Measurements from ENCODE around the gene DBI. TPM values are rescaled to one million over a fixed set of nuclear protein-coding genes. Genes with fewer than 3 reads are reported as not detected.

Gene DBI
- total RNA-seq, 1 experiment from 2014 or later, result 273 TPM

- Histone ChIP-seq H3K27me3 (ENCODE audit: low read length) (no peaks in the 10 kb centered on the region), H2AFZ (ENCODE audit: low read length) (no peak overlapping the region), H3K4me2 (ENCODE audit: low read length) (no peak overlapping the region), H3F3A (ENCODE audit: low read length, unreplicated experiment) (no peaks in the 10 kb centered on the region), H3K79me2 (ENCODE audit: low read length) (no peaks in the 10 kb centered on the region), H4K20me1 (ENCODE audit: low read length) (no peaks in the 10 kb centered on the region), H3K4me1 (ENCODE audit: insufficient read depth, low read length) (no peaks in the 10 kb centered on the region), H3K36me3 (ENCODE audit: low read depth, low read length) (no peaks in the 10 kb centered on the region), H3K4me3 (ENCODE audit: low read length) (no peak overlapping the region), H3K9me3 (ENCODE audit: low read length) (no peaks in the 10 kb centered on the region), H3K27ac (ENCODE audit: low read length) (no peak overlapping the region), H3K9me2 (replicated peaks; ENCODE audit: low read length) (no peaks in the 10 kb centered on the region), H3K9ac (ENCODE audit: low read length) (no peak overlapping the region)
- ATAC-seq, result no peak
- ChIA-PET POLR2A (ENCODE audit: unreplicated experiment) (no interaction called here), CTCF (no interaction called here)
- BruUV-seq (replicated peaks), result no TSS peak
- intact Hi-C loops (cut with micrococcal nuclease), result no loop called here
- no peak for TF ChIP-seq EZH2phosphoT487 (IDR thresholded peaks at IDR 0.05; ENCODE audit: borderline replicate concordance, low read length)
- no peak for TF ChIP-seq EZH2 (IDR thresholded peaks at IDR 0.05; ENCODE audit: low read length, unreplicated experiment)
- no peak for TF ChIP-seq CTCF (conservative IDR thresholded peaks at IDR 0.05; ENCODE audit: low read depth, low read length)
- no peak for DNase-seq
Measured at GRCh38 chr2:119414894-119415293, 48.1 kb downstream of the DBI start.

GRCh38 chr2:119415630-119416029 is 48.9 kb downstream of the DBI start:
- CTCF ChIA-PET, result no interaction called here
- Histone ChIP-seq H2AFZ (ENCODE audit: low read length) (no peak overlapping the region), H3K27me3 (ENCODE audit: low read length) (no peaks in the 10 kb centered on the region), H3K4me3 (ENCODE audit: low read length) (no peak overlapping the region), H3K27ac (ENCODE audit: low read length) (no peak overlapping the region), H3F3A (ENCODE audit: low read length, unreplicated experiment) (no peaks in the 10 kb centered on the region), H3K9me2 (replicated peaks; ENCODE audit: low read length) (no peaks in the 10 kb centered on the region), H3K79me2 (ENCODE audit: low read length) (no peaks in the 10 kb centered on the region), H3K36me3 (ENCODE audit: low read depth, low read length) (no peaks in the 10 kb centered on the region), H4K20me1 (ENCODE audit: low read length) (no peaks in the 10 kb centered on the region), H3K4me1 (ENCODE audit: insufficient read depth, low read length) (no peaks in the 10 kb centered on the region), H3K4me2 (ENCODE audit: low read length) (no peak overlapping the region), H3K9ac (ENCODE audit: low read length) (no peak overlapping the region), H3K9me3 (ENCODE audit: low read length) (no peaks in the 10 kb centered on the region)
- POLR2A ChIA-PET (ENCODE audit: unreplicated experiment), result no interaction called here
- DNase-seq (no peak), ATAC-seq (no peak)
- no peak for TF ChIP-seq CTCF (conservative IDR thresholded peaks at IDR 0.05; ENCODE audit: low read depth, low read length)
- no peak for TF ChIP-seq EZH2phosphoT487 (IDR thresholded peaks at IDR 0.05; ENCODE audit: borderline replicate concordance, low read length)
- no peak for TF ChIP-seq EZH2 (IDR thresholded peaks at IDR 0.05; ENCODE audit: low read length, unreplicated experiment)
- BruUV-seq (replicated peaks), result no TSS peak
- intact Hi-C loops (cut with micrococcal nuclease), result no loop called here

GRCh38 chr2:119416299-119416923 is 49.6 kb downstream of the DBI start:
- intact Hi-C loops (cut with micrococcal nuclease), result no loop called here
- no peaks in the 10 kb centered on the region for H3K27me3 ChIP-seq (ENCODE audit: low read length)
- no peak overlapping the region for H3K9ac ChIP-seq (ENCODE audit: low read length)
- H4K20me1 ChIP-seq (ENCODE audit: low read length), result no peaks in the 10 kb centered on the region
- ChIA-PET POLR2A (ENCODE audit: unreplicated experiment) (no interaction called here), CTCF (no interaction called here)
- H3K4me2 ChIP-seq (ENCODE audit: low read length), result no peak overlapping the region
- H3K27ac ChIP-seq (ENCODE audit: low read length), result no peak overlapping the region
- H3K9me3 ChIP-seq (ENCODE audit: low read length), result no peaks in the 10 kb centered on the region
- no TSS peak for BruUV-seq (replicated peaks)
- DNase-seq (no peak), ATAC-seq (no peak)
- no peak overlapping the region for H2AFZ ChIP-seq (ENCODE audit: low read length)
- H3K9me2 ChIP-seq (replicated peaks; ENCODE audit: low read length), result no peaks in the 10 kb centered on the region
- no peaks in the 10 kb centered on the region for H3F3A ChIP-seq (ENCODE audit: low read length, unreplicated experiment)
- H3K4me3 ChIP-seq (ENCODE audit: low read length), result no peak overlapping the region
- H3K36me3 ChIP-seq (ENCODE audit: low read depth, low read length), result no peaks in the 10 kb centered on the region
- no peaks in the 10 kb centered on the region for H3K4me1 ChIP-seq (ENCODE audit: insufficient read depth, low read length)
- H3K79me2 ChIP-seq (ENCODE audit: low read length), result no peaks in the 10 kb centered on the region
- TF ChIP-seq CTCF (conservative IDR thresholded peaks at IDR 0.05; ENCODE audit: low read depth, low read length), result no peak
- no peak for TF ChIP-seq EZH2 (IDR thresholded peaks at IDR 0.05; ENCODE audit: low read length, unreplicated experiment)
- no peak for TF ChIP-seq EZH2phosphoT487 (IDR thresholded peaks at IDR 0.05; ENCODE audit: borderline replicate concordance, low read length)

Measured in PC-3 (cell line).